Esophagus squamous epithelium (tissue), 5 donors: ENCODE results near the gene LIME1. TPM values are rescaled to one million over a fixed set of nuclear protein-coding genes. Genes with fewer than 3 reads are reported as not detected.

Experiments
- DNase-seq: peaks from one replicate; lab custom pipeline; 2025; lab: John Stamatoyannopoulos, UW
- H3K27ac ChIP-seq, 4 donors: fragments of 200-600 bp; sonication (generic); one replicate each; pipeline ENCODE4 v1.5.1; 2016 to 2019; ENCODE audit warnings: mild to moderate bottlenecking in 1 of 4
- H3K27me3 ChIP-seq, 4 donors: fragments of 200-600 bp; sonication (generic); 1 replicate in 3 of 4; 2 replicates in 1 of 4; pipeline versions ENCODE4 v1.5.1 to v1.6.0; 2017 to 2021; ENCODE audit warnings: antibody characterized with exemption in 1 of 4
- H3K36me3 ChIP-seq, 3 donors: fragments of 200-600 bp; sonication (generic); one replicate each; pipeline ENCODE4 v1.5.1; 2016 to 2019
- H3K4me1 ChIP-seq, 3 donors: fragments of 200-600 bp; sonication (generic); one replicate each; pipeline ENCODE4 v1.5.1; 2017 to 2019
- H3K4me3 ChIP-seq, 4 donors: fragments of 200-600 bp; sonication (generic); 1 replicate in 3 of 4; 2 replicates in 1 of 4; pipeline ENCODE4 v1.5.1; 2016 to 2019; ENCODE audit warnings: mild to moderate bottlenecking in 2 of 4, moderate library complexity in 1 of 4
- H3K9me3 ChIP-seq, 3 donors: fragments of 200-600 bp; sonication (generic); one replicate each; pipeline ENCODE4 v1.5.1; 2016 to 2019
- POLR2A ChIP-seq, 4 donors: fragments of 450-650 bp; IDR thresholded peaks; one replicate each; pipeline ENCODE4 v1.6.1; 2017; ENCODE audit warnings: antibody characterized with exemption in 4 of 4, mild to moderate bottlenecking in 4 of 4, moderate library complexity in 3 of 4
- WGBS, 2 donors: methylation state at CpG; one replicate each; pipeline ENCODE4 v1.1.5; 2018; 5-methylcytosine and 5-hydroxymethylcytosine counted together
- intact Hi-C: fragments of 100-400 bp; cut with DNase I; formaldehyde crosslinking; loops from one replicate; pipeline ENCODE4 v1.15.0; 2022
- total RNA-seq, 4 donors: library from RNA; depleted of rRNA; stranded (reverse); fragments of >200 nt; gene quantifications; one replicate each; pipeline ENCODE4 v1.1.0, GENCODE V29; 2016
- TF ChIP-seq, protein P1 (sequence below), 6 experiments: fragments of 450-650 bp in 4 of 6; fragments of 200-600 bp in 2 of 6; sonication (generic) in 2 of 6; IDR thresholded peaks; one replicate each; pipeline ENCODE4 v1.5.1; 2016 to 2019; ENCODE audit warnings: antibody characterized with exemption in 6 of 6, mild to moderate bottlenecking in 4 of 6, moderate library complexity in 4 of 6
- donor health status: DM: yes; HTN: yes; CAD: no.

The LIME1 gene
- total RNA-seq, 4 donors from 2014 or later: 10.9 to 22.3 (median 14.4) TPM

DNA sequence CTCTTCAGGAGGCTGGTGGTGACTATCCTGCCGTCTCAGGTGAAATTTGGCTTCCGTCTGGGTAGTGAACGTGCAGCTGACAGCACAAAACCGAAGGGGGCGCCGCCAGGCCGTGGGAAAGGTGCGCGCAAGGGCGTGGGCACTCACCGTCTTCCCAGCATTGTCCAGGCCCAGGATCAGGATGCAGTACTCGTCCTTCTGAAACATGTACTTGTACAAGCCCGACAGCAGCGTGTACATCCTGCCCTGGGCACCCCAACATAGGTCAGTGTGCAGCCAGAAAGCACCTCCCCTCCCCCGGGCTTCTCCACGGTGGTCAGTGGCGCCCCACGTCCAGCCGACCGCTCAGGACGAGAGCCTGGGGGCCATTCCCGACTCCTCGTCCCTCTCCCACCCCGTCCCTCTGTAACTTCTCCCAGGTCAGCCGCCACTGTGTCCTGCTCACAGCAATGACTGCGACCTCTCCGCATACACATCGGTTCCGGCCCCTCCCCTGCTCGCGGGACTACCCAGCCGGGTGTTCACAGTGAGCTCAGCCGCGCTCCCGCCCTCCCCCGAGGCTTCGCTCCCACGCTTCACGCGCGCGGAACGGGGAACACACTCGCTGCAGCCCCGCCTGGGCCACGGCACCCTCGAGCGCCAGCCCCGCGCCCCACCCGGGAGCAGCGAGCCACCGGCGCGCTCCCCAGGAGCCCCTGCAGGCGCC lies 29.5 kb upstream of the LIME1 start:
- no peak for DNase-seq
- intact Hi-C loops: no loop called here
- Histone ChIP-seq H3K4me3 (peak overlapping the region; percentile 66 to 98 (median 88)), H3K9me3 (no peaks in the 10 kb centered on the region), H3K27ac (peak overlapping the region; percentile 91 to 98 (median 94)), H3K27me3 (no peaks in the 10 kb centered on the region), H3K36me3 (peaks cover 10 to 73% (median 29%) of the 10 kb centered on the region in 3 donors), H3K4me1 (peaks cover 22 to 43% (median 23%) of the 10 kb centered on the region in 3 donors)
- 0 to 4% methylated on average over 22 to 25 of the region's 56 CpGs for WGBS, 2 donors
- no peak for TF ChIP-seq POLR2A (IDR thresholded peaks at IDR 0.05)
- TF ChIP-seq, protein P1, sequence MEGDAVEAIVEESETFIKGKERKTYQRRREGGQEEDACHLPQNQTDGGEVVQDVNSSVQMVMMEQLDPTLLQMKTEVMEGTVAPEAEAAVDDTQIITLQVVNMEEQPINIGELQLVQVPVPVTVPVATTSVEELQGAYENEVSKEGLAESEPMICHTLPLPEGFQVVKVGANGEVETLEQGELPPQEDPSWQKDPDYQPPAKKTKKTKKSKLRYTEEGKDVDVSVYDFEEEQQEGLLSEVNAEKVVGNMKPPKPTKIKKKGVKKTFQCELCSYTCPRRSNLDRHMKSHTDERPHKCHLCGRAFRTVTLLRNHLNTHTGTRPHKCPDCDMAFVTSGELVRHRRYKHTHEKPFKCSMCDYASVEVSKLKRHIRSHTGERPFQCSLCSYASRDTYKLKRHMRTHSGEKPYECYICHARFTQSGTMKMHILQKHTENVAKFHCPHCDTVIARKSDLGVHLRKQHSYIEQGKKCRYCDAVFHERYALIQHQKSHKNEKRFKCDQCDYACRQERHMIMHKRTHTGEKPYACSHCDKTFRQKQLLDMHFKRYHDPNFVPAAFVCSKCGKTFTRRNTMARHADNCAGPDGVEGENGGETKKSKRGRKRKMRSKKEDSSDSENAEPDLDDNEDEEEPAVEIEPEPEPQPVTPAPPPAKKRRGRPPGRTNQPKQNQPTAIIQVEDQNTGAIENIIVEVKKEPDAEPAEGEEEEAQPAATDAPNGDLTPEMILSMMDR (IDR thresholded peaks at IDR 0.05): peak in 4 of 6 experiments; percentile 8 to 54 (median 34)

DNA sequence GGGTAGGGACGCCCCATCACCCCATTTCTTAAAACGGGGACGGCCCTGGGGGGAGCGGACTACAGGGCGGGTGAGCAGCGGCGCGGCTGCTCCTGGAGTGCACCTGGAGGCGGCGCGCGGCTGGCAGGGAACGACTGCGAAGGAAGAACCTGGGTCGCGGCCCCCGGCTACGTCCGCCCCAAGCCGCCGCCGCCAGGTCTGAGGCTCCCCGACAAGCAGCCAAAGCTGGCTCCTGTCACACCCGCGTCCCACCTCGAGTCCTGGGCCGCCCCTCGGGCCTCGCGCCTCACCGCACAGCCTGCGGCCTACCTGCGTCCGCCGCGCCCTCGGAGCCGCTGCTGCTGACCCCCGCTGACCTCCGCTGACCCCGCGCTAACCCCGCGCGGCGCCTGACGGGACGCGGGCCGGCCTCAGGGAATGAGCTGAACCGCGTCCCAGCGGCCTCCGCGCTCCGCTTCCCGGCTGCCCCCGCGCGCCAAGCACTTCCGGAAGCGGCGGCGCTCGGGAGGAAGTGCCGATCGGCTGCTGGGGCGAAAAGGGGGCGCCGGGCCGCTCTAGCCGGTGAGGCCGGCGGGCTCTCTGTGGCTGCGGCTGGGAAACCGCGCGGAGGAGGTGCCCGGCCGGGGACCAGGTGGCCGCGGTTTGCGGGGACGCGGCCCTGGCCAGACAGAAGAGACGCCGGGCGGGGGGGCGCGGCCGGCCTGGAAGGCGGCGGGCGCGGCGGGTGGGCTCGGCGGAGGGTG lies 28.7 kb upstream of the LIME1 start, which contains the start of the genes ARFRP1 and ZGPAT:
TSS of gene ARFRP1 (minus strand) at position 419 of the 743 bp plus-strand sequence. CDS start 885 bp downstream, outside the sequence.
TSS of gene ZGPAT (plus strand) at position 482 of the 743 bp plus-strand sequence. CDS start 542 bp downstream, outside the sequence.
- Histone ChIP-seq H3K27ac (peak within 1 kb of the TSS; percentile 91 to 98 (median 94)), H3K36me3 (peaks cover 10 to 77% (median 29%) of the 10 kb centered on the region in 3 donors), H3K27me3 (no peaks in the 10 kb centered on the region), H3K9me3 (no peaks in the 10 kb centered on the region), H3K4me3 (peak within 1 kb of the TSS; percentile 66 to 98 (median 88)), H3K4me1 (peaks cover 22 to 43% (median 23%) of the 10 kb centered on the region in 3 donors)
- no CpG with 5 or more reads among the region's 98 CpGs for whole genome bisulfite sequencing, 2 donors
- intact Hi-C loops: no loop called here
- DNase-seq: no peak
- peak in 3 of 4 donors; percentile 57 to 71 (median 65) for TF ChIP-seq POLR2A (IDR thresholded peaks at IDR 0.05)
- TF ChIP-seq, protein P1 (IDR thresholded peaks at IDR 0.05): peak in 2 of 6 experiments; percentile 22 to 45

DNA sequence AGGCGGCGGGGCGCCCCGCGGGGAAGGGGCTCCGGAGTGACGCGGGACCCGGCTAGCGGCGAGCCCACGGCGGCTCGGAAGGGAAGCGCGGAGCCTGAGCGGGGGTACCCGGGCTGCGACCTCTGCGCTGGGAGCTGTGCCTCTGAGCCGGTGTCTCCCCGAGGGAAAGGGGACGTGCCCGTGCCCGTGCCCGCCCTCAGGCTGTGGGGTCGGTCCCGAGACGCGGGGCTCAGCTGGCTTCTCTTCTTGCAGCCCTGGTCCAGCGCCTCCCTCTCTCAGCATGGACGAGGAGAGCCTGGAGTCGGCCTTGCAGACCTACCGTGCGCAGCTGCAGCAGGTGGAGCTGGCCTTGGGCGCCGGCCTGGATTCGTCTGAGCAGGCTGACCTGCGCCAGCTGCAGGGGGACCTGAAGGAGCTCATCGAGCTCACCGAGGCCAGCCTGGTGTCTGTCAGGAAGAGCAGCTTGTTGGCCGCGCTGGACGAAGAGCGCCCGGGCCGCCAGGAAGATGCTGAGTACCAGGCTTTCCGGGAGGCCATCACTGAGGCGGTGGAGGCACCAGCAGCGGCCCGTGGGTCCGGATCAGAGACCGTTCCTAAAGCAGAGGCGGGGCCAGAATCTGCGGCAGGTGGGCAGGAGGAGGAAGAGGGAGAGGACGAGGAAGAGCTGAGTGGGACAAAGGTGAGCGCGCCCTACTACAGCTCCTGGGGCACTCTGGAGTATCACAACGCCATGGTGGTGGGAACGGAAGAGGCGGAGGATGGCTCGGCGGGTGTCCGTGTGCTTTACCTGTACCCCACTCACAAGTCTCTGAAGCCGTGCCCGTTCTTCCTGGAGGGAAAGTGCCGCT lies 27.9 kb upstream of the LIME1 start:
- intact Hi-C loops: no loop called here
- no peak for DNase-seq
- H3K4me1 ChIP-seq: peaks cover 22 to 43% (median 23%) of the 10 kb centered on the region in 3 donors
- H3K4me3 ChIP-seq: peak overlapping the region; percentile 66 to 98 (median 88)
- peak overlapping the region; percentile 91 to 98 (median 94) for H3K27ac ChIP-seq
- 50 to 66% methylated on average over 21 to 26 of the region's 67 CpGs for WGBS, 2 donors
- H3K27me3 ChIP-seq: no peaks in the 10 kb centered on the region
- TF ChIP-seq, protein P1 (IDR thresholded peaks at IDR 0.05): no peak
- no peak for TF ChIP-seq POLR2A (IDR thresholded peaks at IDR 0.05)
- H3K36me3 ChIP-seq: peaks cover 10 to 77% (median 29%) of the 10 kb centered on the region in 3 donors
- no peaks in the 10 kb centered on the region for H3K9me3 ChIP-seq

DNA sequence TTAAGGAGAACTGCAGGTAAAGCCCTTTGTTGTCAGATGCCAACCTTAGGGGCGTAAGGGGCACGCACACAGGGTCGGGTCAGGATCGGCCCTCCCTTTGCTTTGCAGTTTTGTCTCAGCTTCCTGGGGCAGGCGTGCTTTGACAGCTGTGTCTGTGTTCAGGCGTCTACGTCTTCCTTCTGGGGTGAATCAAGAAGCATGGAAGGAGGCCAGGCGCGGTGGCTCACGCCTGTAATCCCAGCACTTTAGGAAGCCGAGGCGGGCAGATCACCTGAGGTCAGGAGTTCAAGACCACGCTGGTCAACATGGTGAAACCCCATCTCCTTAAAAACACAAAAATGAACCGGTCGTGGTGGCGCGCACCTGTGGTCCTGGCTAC lies 27.3 kb upstream of the LIME1 start:
- H3K36me3 ChIP-seq: peaks cover 10 to 77% (median 26%) of the 10 kb centered on the region in 3 donors
- 92 to 100% methylated on average over 1 to 10 of the region's 17 CpGs for WGBS, 2 donors
- no peaks in the 10 kb centered on the region for H3K27me3 ChIP-seq
- TF ChIP-seq, protein P1 (IDR thresholded peaks at IDR 0.05): no peak
- no peak for TF ChIP-seq POLR2A (IDR thresholded peaks at IDR 0.05)
- peak overlapping the region in 3 of 4 donors; percentile 66 to 98 (median 89) for H3K4me3 ChIP-seq
- intact Hi-C loops: no loop called here
- H3K27ac ChIP-seq: peak overlapping the region in 2 of 4 donors; percentile 94 to 98
- DNase-seq: no peak
- H3K9me3 ChIP-seq: peaks cover 0 to under 1% (median 0%) of the 10 kb centered on the region in 3 donors
- H3K4me1 ChIP-seq: peaks cover 22 to 43% (median 23%) of the 10 kb centered on the region in 3 donors
